Left lobe of liver (tissue), 2 donors: Measurements from ENCODE around the gene MON1A. TPM values are rescaled to one million over a fixed set of nuclear protein-coding genes. Genes with fewer than 3 reads are reported as not detected.
"Not testable (repeated sequence)": the region's sequence is repeated elsewhere in the genome, so short reads cannot be mapped to it uniquely, and the experiment has no call there.

Experiments used
- ATAC-seq: fragments of 200-7000 bp; cut with Tn5 transposase; one replicate; pipeline ENCODE4 v1.9.1; 2020; ENCODE audit warnings: mild to moderate bottlenecking, moderate library complexity
- DNase-seq: peaks from one replicate; pipeline ENCODE4 v3.0.0-alpha.2; 2020; ENCODE audit warnings: low spot score
- total RNA-seq: library from RNA; stranded (reverse); gene quantifications from one replicate; pipeline ENCODE4 v1.2.1, GENCODE V29; 2021
- donor health status: DM: no; HTN: no; CAD: no; lungs with moderate emphysema.
- donor health status: DM: no; HTN: yes; CAD: no.

Gene MON1A, protein sequence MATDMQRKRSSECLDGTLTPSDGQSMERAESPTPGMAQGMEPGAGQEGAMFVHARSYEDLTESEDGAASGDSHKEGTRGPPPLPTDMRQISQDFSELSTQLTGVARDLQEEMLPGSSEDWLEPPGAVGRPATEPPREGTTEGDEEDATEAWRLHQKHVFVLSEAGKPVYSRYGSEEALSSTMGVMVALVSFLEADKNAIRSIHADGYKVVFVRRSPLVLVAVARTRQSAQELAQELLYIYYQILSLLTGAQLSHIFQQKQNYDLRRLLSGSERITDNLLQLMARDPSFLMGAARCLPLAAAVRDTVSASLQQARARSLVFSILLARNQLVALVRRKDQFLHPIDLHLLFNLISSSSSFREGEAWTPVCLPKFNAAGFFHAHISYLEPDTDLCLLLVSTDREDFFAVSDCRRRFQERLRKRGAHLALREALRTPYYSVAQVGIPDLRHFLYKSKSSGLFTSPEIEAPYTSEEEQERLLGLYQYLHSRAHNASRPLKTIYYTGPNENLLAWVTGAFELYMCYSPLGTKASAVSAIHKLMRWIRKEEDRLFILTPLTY
- 9.4 TPM for total RNA-seq

- DNase-seq: peak; percentile 99
- peak; percentile 96 for ATAC-seq
Observed at GRCh38 chr3:49929291-49930167, at the start of gene MON1A. MON1A (minus strand) TSS chr3:49929811; CDS start chr3:49913346, 16,465 bp downstream.

DNA sequence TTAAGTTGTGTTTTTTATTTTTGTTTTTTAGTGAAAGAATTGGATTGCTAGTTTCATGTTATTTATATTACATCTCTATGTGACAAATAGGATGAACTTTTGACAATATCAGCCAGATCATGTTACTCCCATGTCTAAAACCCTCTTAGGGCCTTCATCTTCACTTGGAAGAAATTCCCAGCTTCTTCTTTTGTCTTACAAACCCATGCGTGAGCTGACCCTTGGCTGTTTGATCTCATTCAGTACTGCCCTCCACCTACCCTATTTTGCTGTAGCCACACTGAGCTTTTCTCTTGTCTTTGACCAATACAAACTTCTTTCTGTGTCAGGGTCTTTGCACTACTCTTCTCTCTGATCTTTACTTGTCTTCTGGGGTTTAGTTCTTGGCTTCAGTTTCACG is 47.3 kb upstream of the MON1A start:
- ATAC-seq (no peak), DNase-seq (no peak)

DNA sequence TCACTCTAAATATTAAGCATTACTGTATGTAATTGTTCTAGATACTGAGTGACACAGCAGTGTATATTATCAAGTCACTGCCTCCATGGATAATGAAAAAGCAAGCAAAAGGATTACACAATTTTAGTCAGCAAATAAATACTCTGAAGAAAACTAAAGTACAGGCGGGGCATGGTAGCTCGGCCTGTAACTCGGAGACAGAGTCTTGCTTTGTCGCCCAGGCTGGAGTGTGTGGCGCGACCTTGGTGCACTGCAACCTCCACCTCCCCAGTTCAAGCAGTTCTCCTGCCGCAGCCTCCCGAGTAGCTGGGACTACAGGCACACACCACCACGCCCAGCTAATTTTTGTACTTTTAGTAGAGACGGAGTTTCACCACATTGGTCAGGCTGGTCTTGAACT is 43.0 kb upstream of the MON1A start:
- ATAC-seq (peak; percentile 90), DNase-seq (no peak)

DNA sequence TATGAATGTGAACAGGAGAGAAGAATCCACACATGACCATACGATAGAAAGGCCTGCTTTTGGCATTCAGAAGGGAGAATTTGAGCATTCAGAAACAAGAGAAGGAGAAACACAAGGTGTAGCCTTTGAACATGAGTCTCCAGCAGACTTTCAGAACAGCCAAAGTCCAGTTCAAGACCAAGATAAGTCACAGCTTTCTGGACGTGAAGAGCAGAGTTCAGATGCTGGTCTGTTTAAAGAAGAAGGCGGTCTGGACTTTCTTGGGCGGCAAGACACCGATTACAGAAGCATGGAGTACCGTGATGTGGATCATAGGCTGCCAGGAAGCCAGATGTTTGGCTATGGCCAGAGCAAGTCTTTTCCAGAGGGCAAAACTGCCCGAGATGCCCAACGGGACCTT is 38.7 kb upstream of the MON1A start:
- DNase-seq (no peak), ATAC-seq (no peak)

DNA sequence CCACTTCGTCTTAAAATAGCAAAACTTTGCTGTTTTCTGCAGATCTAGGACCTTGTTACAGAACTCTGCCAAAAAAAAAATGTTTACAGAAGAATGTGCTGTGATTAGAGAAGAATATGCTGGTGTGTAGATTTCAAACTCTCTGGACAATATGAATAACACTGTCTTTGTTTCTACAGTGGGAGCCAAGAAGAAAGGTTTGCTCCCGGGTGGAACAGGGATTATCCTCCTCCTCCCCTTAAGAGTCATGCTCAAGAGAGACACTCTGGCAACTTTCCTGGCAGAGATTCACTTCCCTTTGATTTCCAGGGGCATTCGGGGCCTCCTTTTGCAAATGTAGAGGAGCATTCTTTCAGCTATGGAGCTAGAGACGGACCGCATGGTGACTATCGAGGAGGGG is 37.7 kb upstream of the MON1A start:
- no peak for ATAC-seq
- peak; percentile 21 for DNase-seq

DNA sequence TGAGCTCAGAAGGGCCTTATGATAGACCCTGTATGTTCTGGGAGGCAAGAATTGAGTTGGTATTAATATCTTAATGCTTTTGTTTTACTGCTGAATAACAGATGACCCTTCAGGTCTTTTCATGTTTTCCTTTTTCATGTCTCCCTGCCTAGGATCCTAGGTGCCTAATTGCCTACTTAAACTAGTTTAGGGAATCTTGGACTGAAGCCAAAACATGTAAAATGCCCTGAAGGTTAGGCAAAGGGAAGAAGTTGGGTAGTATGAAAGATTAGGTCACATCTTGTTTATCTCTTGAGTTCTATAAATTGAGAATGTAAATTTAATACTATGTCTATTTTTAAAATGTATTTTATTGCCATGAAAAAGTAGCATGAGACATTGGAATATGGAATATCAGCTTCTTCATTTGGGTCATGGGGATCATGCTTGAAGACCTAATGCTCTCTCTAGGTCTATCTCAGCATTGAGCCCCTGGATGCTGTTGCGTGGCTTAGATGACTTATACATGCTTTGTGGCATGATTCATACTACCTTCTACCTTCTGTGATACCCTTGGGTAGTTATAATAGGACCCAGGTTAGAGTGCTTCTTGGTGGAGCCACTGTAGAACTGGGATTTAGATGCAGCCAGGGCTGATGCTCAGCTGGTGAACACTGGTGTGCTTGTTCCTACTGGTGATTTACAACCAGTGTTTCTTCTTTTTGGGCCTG is 36.8 kb upstream of the MON1A start:
- ATAC-seq (no peak), DNase-seq (no peak)

- DNase-seq: no peak
- ATAC-seq: no peak
Observed at GRCh38 chr3:49955636-49956035, 26.0 kb upstream of the MON1A start.

GRCh38 chr3:49952924-49953323 is 23.3 kb upstream of the MON1A start:
- ATAC-seq (no peak), DNase-seq (no peak)

DNA sequence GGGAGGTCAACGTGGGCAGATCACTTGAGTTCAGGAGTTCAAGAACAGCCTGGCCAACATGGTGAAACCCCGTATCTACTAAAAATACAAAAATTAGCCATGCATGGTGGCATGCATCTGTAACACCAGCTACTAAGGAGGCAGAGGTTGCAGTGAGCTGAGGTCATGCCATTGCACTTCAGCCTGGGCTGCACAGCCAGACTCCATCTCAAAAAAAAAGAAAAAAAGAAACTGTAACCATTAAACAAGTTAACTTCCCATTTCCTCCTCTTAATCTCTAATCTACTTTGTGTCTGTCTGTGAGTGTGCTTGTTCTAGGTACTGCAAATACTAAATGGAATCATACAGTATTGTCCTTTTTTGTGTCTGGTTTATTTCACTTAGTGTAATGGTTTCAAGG is 13.0 kb upstream of the MON1A start:
- no peak for DNase-seq
- ATAC-seq: no peak

DNA sequence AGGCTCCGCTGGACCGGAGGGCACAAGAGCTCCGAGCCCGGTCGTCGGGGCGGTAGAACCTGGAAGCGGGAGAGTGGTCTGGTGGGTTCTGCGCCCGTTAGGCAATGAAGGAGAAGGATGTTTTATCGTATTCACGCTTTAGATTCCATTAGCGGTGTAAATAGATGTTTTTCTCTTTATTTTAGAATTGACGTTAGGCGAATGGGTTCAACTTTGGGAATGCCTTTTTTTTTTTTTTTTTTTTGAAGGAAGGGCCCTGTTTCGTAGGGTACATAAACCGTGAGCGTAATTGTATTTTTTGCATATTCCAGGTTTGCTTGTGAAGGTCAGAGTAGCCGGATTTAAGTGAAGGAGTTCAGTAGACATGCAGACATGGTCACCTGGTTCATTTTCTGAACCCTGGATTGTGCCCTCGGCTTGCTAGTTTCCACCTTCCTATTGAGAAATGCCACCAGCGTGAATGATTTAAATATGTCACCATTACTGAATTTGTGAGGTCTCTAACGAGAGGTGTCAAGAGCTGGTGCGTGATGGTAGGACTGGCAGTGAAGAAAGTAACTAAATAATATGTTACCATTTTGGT is 11.1 kb upstream of the MON1A start:
- ATAC-seq (no peak), DNase-seq (no peak)

DNA sequence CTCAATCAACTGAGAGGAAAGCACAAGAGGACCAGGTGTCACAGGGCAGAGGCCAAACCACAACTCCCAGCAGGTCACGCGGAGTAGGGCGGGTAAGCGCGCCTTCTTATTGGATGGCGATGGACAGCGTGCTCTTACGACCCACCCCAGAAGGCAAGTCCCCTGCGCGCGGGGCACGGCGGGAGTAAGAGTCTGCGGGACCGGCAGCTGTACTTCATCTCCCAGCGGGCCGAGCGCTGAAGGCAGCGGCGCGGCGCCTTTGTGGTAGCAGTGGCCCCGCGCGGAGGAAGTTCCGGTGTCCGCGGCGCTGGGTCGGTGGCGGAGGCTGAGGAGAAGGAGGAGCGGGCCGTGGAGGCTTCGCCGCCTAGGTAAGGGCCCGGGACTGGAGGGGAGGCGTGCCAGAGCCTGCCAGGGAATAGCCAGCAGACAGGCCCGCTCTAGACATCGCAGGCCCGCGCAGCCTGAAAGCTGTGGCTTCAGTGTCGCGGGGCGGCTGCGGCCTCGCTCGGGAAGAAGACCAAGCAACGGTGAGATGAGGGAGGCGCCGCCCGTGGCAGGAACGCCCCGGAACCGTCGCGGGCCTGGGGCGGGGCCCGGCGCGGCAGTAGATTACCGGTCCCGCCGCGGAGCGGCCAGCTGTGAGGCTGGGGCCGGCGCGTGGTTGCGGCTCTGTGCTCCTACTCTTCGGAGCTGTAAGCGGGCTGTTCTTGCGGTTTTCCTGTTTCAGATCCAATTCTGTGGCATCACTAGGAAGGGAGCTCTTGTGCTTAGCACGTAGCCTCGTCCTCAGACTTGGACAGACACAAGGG is 10.5 kb upstream of the MON1A start, which contains the start of gene RBM6:
TSS of gene RBM6 (plus strand) at position 293 of the 809 bp plus-strand sequence. CDS start 22,492 bp downstream, outside the sequence.
- peak; percentile 97 for ATAC-seq
- DNase-seq: peak; percentile 99

GRCh38 chr3:49937090-49937489 is 7.5 kb upstream of the MON1A start:
- DNase-seq (no peak), ATAC-seq (no peak)

- not testable (repeated sequence) for ATAC-seq, DNase-seq
Observed at GRCh38 chr3:49932281-49932680, 2.7 kb upstream of the MON1A start.

DNA sequence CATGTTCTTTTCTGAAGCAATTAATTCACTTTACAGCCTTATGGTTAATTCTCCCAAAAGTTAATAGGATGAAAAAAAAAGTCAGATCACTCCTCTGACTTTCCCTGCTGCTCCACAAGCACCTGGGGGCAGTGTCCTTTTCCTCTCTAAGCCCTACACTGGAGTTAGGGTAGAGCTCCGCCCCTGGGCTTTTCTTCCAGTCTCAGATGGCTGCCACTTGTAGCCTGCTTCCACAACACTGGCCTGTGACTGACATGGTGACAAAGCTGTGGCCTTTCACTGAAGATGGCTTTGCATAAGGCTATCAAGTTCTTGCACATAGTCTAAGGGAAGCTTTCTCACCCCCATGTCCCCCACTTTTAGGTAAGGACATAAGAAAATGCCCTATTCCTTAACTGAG is 1.3 kb upstream of the MON1A start:
- ATAC-seq: no peak
- DNase-seq: no peak

DNA sequence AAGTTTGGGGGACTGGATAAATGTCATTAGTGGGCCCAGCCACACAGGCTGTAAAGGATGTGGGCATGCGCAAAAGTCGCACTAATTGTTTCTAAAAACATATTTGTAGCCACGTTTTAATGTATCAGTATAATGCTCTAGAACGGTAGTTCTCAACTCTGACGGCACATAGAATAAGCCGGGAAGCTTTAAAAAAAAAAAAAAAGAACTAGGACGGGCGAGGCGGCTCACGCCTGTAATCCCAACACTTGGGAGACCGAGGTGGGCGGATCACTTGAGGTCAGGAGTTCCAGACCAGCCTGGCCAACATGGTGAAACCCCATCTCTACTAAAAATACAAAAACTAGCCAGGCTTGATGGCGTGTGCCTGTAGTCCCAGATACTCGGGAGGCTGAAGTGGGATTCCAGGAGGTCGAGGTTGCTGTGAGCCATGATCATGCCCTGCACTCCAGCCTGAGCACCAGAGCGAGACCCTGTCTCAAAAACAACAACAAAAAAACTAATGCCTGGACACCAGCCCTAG is 618 bp upstream of the MON1A start:
- DNase-seq (no peak), ATAC-seq (no peak)

DNA sequence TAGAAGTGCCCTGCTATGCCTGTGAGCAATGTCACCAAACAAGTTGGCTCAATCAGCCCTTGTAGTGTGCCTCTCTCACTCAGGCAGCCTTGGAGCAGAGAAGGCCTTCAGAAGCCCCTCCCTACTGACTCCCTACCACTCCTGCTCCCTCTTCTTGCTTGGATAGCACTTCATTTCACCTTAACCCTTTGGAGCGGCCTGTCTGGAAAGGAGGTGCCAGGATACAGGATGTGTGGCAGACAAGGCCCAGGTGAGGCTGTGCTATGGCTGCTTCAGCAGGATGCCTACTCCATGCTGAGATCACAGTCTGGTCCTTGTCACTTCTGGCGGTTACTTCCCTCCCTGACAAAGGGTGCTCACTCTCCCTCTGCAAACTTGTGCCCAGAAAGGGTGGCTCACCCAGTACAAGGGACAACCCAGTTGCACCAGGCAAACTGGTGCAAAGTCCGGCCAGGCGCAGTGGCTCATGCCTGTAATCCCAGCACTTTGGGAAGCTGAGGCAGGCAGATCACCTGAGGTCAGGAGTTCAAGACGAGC is 1.1 kb downstream of the MON1A start:
- DNase-seq (peak; percentile 57), ATAC-seq (peak; percentile 35)

- DNase-seq (no peak), ATAC-seq (no peak)
Observed at GRCh38 chr3:49927798-49928197, 1.8 kb downstream of the MON1A start.

DNA sequence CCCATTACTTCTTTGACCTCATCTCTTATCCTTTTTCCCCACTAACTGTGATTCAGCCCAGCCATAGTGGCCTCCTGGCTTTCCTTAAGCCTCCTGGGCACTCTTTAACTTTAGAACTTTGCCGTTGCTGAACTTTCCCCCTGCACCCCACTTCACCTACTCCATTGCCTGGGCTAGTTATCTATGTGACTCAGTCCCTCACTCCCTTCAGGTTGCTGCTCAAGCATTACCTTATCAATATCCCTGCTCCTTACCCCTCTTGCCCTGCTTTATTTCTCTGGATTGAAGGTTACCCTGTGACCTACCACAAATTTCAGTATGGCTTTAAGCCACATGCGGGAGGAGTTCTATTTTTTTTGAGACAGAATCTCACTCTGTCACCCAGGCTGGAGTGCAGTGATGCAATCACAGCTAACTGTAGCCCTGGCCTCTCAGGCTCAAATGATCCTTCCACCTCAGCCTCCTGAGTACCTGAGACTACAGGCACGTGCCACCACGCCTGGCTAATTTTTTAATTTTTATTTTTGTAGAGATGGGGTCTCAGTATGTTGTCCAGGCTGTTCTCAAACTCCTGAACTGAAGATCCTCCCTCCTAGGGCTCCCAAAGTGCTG is 3.4 kb downstream of the MON1A start:
- no peak for DNase-seq

GRCh38 chr3:49925485-49925884 is 4.1 kb downstream of the MON1A start:
- DNase-seq (no peak), ATAC-seq (no peak)

More for the DNA sequence above, 3.4 kb downstream of the MON1A start:
- ATAC-seq: no peak
